ENCODE results near the gene ZBTB22.
A peak's percentile ranks its signal among the peaks of the same experiment; 100 is the strongest.

ZBTB22 gene

GRCh38 chr6:33320315-33321181 is 3.0 kb upstream of the ZBTB22 start:
- H3K18ac ChIP-seq (ENCODE audit: low read length) = peak overlapping the region; percentile 20
- no CpG with 5 or more reads among the region's 32 CpGs for WGBS (ENCODE audit: extremely low coverage, insufficient coverage, insufficient read length)
- peak overlapping the region; percentile 5 for H2BK120ac ChIP-seq (ENCODE audit: insufficient read depth, low read length, poor library complexity)
- peaks cover 11% of the 10 kb centered on the region for H3K79me1 ChIP-seq (ENCODE audit: low read length)
- H2AFZ ChIP-seq (ENCODE audit: insufficient read depth, low read length, poor library complexity) = no peak overlapping the region
- H4K91ac ChIP-seq (ENCODE audit: low read depth, low read length) = peak overlapping the region; percentile 48
- H3K27me3 ChIP-seq (ENCODE audit: insufficient read depth, low read length) = no peaks in the 10 kb centered on the region
- H3K9ac ChIP-seq (ENCODE audit: low read length) = no peak overlapping the region
- no peaks in the 10 kb centered on the region for H3K9me3 ChIP-seq (ENCODE audit: insufficient read depth, low read depth, low read length)
- no peak overlapping the region for H3K4me3 ChIP-seq (ENCODE audit: low read depth, low read length)
- no peak overlapping the region for H3K23ac ChIP-seq (ENCODE audit: low read length)
- peak overlapping the region; percentile 12 for H3K4ac ChIP-seq (ENCODE audit: low read depth, low read length)
- no peak overlapping the region for H2BK12ac ChIP-seq (ENCODE audit: low read length)
- peaks cover 20 to 27% of the 10 kb centered on the region in 2 experiments for H3K4me1 ChIP-seq (ENCODE audit: control insufficient read depth in 1 of 2, insufficient read depth in 2 of 2, low read length in 2 of 2)
- peak overlapping the region; percentile 14 for H3K4me2 ChIP-seq (ENCODE audit: low read length)
- H3K79me2 ChIP-seq (ENCODE audit: control insufficient read depth, insufficient read depth, low read length, poor library complexity) = peaks cover 10% of the 10 kb centered on the region
- H4K12ac ChIP-seq (ENCODE audit: low read depth, low read length) = no peak overlapping the region
- H2BK5ac ChIP-seq (ENCODE audit: low read depth, low read length, poor library complexity) = no peak overlapping the region
- no peak overlapping the region for H3K14ac ChIP-seq (ENCODE audit: low read length)
- no peak overlapping the region for H4K8ac ChIP-seq (ENCODE audit: low read depth, low read length)
- H2AK5ac ChIP-seq (ENCODE audit: low read length) = no peak overlapping the region
- H3K27ac ChIP-seq (ENCODE audit: low read depth, low read length) = peak overlapping the region; percentile 43
- DNase-seq = peak; percentile 85 to 93
- peaks cover 35 to 38% of the 10 kb centered on the region in 2 experiments for H3K36me3 ChIP-seq (ENCODE audit: control insufficient read depth in 1 of 2, insufficient read depth in 2 of 2, low read length in 2 of 2)

- no peak overlapping the region for H4K8ac ChIP-seq (ENCODE audit: low read depth, low read length)
- H3K4me1 ChIP-seq (ENCODE audit: control insufficient read depth in 1 of 2, insufficient read depth in 2 of 2, low read length in 2 of 2) = peaks cover 21 to 29% of the 10 kb centered on the region in 2 experiments
- peaks cover 10% of the 10 kb centered on the region for H3K79me2 ChIP-seq (ENCODE audit: control insufficient read depth, insufficient read depth, low read length, poor library complexity)
- peak overlapping the region; percentile 48 for H4K91ac ChIP-seq (ENCODE audit: low read depth, low read length)
- no peak overlapping the region for H2BK12ac ChIP-seq (ENCODE audit: low read length)
- H2AK5ac ChIP-seq (ENCODE audit: low read length) = no peak overlapping the region
- DNase-seq = no peak
- H3K27ac ChIP-seq (ENCODE audit: low read depth, low read length) = peak overlapping the region; percentile 43
- no peak overlapping the region for H3K9ac ChIP-seq (ENCODE audit: low read length)
- H4K12ac ChIP-seq (ENCODE audit: low read depth, low read length) = no peak overlapping the region
- H3K23ac ChIP-seq (ENCODE audit: low read length) = no peak overlapping the region
- H2BK120ac ChIP-seq (ENCODE audit: insufficient read depth, low read length, poor library complexity) = peak overlapping the region; percentile 5
- H2BK5ac ChIP-seq (ENCODE audit: low read depth, low read length, poor library complexity) = no peak overlapping the region
- H2AFZ ChIP-seq (ENCODE audit: insufficient read depth, low read length, poor library complexity) = no peak overlapping the region
- peak overlapping the region; percentile 20 for H3K18ac ChIP-seq (ENCODE audit: low read length)
- no peaks in the 10 kb centered on the region for H3K27me3 ChIP-seq (ENCODE audit: insufficient read depth, low read length)
- H3K36me3 ChIP-seq (ENCODE audit: control insufficient read depth in 1 of 2, insufficient read depth in 2 of 2, low read length in 2 of 2) = peaks cover 35 to 38% of the 10 kb centered on the region in 2 experiments
- H3K14ac ChIP-seq (ENCODE audit: low read length) = no peak overlapping the region
- no CpG with 5 or more reads among the region's 3 CpGs for WGBS (ENCODE audit: extremely low coverage, insufficient coverage, insufficient read length)
- peak overlapping the region; percentile 12 for H3K4ac ChIP-seq (ENCODE audit: low read depth, low read length)
- no peaks in the 10 kb centered on the region for H3K9me3 ChIP-seq (ENCODE audit: insufficient read depth, low read depth, low read length)
- H3K4me3 ChIP-seq (ENCODE audit: low read depth, low read length) = no peak overlapping the region
- H3K79me1 ChIP-seq (ENCODE audit: low read length) = peaks cover 11% of the 10 kb centered on the region
- peak overlapping the region; percentile 14 for H3K4me2 ChIP-seq (ENCODE audit: low read length)
Observed at GRCh38 chr6:33319939-33320314, 2.4 kb upstream of the ZBTB22 start.

- WGBS (ENCODE audit: extremely low coverage, insufficient coverage, insufficient read length) = no CpG with 5 or more reads among the region's 8 CpGs
- no peaks in the 10 kb centered on the region for H3K9me3 ChIP-seq (ENCODE audit: insufficient read depth, low read depth, low read length)
Observed at GRCh38 chr6:33318426-33319073, 1.0 kb upstream of the ZBTB22 start.

GRCh38 chr6:33317419-33317668 is 200 bp downstream of the ZBTB22 start:
- Histone ChIP-seq H3K4ac (ENCODE audit: low read depth, low read length) (no peak overlapping the region), H3K79me1 (ENCODE audit: low read length) (peaks cover 20% of the 10 kb centered on the region), H4K12ac (ENCODE audit: low read depth, low read length) (no peak overlapping the region), H3K36me3 (ENCODE audit: control insufficient read depth in 1 of 2, insufficient read depth in 2 of 2, low read length in 2 of 2) (peaks cover 35 to 38% of the 10 kb centered on the region in 2 experiments), H2BK120ac (ENCODE audit: insufficient read depth, low read length, poor library complexity) (no peak overlapping the region), H3K4me1 (ENCODE audit: control insufficient read depth in 1 of 2, insufficient read depth in 2 of 2, low read length in 2 of 2) (peaks cover 23 to 34% of the 10 kb centered on the region in 2 experiments), H3K14ac (ENCODE audit: low read length) (no peak overlapping the region), H2BK5ac (ENCODE audit: low read depth, low read length, poor library complexity) (no peak overlapping the region), H3K79me2 (ENCODE audit: control insufficient read depth, insufficient read depth, low read length, poor library complexity) (peaks cover 18% of the 10 kb centered on the region), H3K4me2 (ENCODE audit: low read length) (peak overlapping the region; percentile 38), H3K18ac (ENCODE audit: low read length) (no peak overlapping the region), H3K9ac (ENCODE audit: low read length) (no peak overlapping the region), H3K9me3 (ENCODE audit: insufficient read depth, low read depth, low read length) (no peaks in the 10 kb centered on the region), H3K27ac (ENCODE audit: low read depth, low read length) (peak overlapping the region; percentile 80), H4K91ac (ENCODE audit: low read depth, low read length) (no peak overlapping the region), H3K27me3 (ENCODE audit: insufficient read depth, low read length) (no peaks in the 10 kb centered on the region), H3K4me3 (ENCODE audit: low read depth, low read length) (peak overlapping the region; percentile 73), H4K8ac (ENCODE audit: low read depth, low read length) (no peak overlapping the region), H2BK12ac (ENCODE audit: low read length) (no peak overlapping the region), H2AK5ac (ENCODE audit: low read length) (no peak overlapping the region), H3K23ac (ENCODE audit: low read length) (no peak overlapping the region), H2AFZ (ENCODE audit: insufficient read depth, low read length, poor library complexity) (no peak overlapping the region)
- no peak for DNase-seq
- WGBS (ENCODE audit: extremely low coverage, insufficient coverage, insufficient read length) = no CpG with 5 or more reads among the region's 27 CpGs

More at GRCh38 chr6:33318426-33319073, 1.0 kb upstream of the ZBTB22 start:
- Histone ChIP-seq H2BK120ac (ENCODE audit: insufficient read depth, low read length, poor library complexity) (no peak overlapping the region), H2BK5ac (ENCODE audit: low read depth, low read length, poor library complexity) (no peak overlapping the region), H3K4me2 (ENCODE audit: low read length) (peak overlapping the region; percentile 73), H3K27ac (ENCODE audit: low read depth, low read length) (peak overlapping the region; percentile 48), H4K91ac (ENCODE audit: low read depth, low read length) (no peak overlapping the region), H3K9ac (ENCODE audit: low read length) (peak overlapping the region; percentile 1), H3K4me1 (ENCODE audit: control insufficient read depth in 1 of 2, insufficient read depth in 2 of 2, low read length in 2 of 2) (peaks cover 21 to 32% of the 10 kb centered on the region in 2 experiments), H4K8ac (ENCODE audit: low read depth, low read length) (peak overlapping the region; percentile 36), H3K18ac (ENCODE audit: low read length) (no peak overlapping the region), H3K23ac (ENCODE audit: low read length) (no peak overlapping the region), H4K12ac (ENCODE audit: low read depth, low read length) (no peak overlapping the region), H3K36me3 (ENCODE audit: control insufficient read depth in 1 of 2, insufficient read depth in 2 of 2, low read length in 2 of 2) (peaks cover 35 to 38% of the 10 kb centered on the region in 2 experiments), H3K79me2 (ENCODE audit: control insufficient read depth, insufficient read depth, low read length, poor library complexity) (peaks cover 15% of the 10 kb centered on the region), H3K4me3 (ENCODE audit: low read depth, low read length) (no peak overlapping the region), H3K79me1 (ENCODE audit: low read length) (peaks cover 20% of the 10 kb centered on the region), H3K27me3 (ENCODE audit: insufficient read depth, low read length) (no peaks in the 10 kb centered on the region), H2BK12ac (ENCODE audit: low read length) (no peak overlapping the region), H2AK5ac (ENCODE audit: low read length) (no peak overlapping the region), H2AFZ (ENCODE audit: insufficient read depth, low read length, poor library complexity) (no peak overlapping the region), H3K14ac (ENCODE audit: low read length) (no peak overlapping the region), H3K4ac (ENCODE audit: low read depth, low read length) (no peak overlapping the region)
- no peak for DNase-seq
